ENCODE results near the gene SPATA31D4.
"Not testable (repeated sequence)": the region's sequence is repeated elsewhere in the genome, so short reads cannot be mapped to it uniquely, and the experiment has no call there.

Gene SPATA31D4

DNA sequence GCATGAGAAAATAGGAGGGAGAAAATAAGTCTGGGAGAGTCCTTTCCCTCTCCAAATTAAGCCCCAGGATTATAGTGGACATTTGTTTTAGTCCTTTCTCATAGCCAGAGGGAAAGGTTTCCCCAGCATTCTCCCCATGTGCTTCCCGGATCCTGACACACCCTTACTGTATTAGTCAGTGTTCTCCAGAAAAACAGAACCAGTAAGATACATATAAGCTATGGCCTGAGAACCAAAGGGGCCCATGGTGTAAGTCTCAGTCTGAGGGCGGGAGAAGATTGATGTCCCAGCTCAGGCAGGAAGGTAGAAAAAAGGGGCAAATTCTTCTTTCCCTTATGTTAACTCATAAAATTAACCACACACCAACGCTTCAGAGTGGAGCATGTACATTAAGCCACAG lies 25.6 kb upstream of the SPATA31D4 start:
- H3K36me3 ChIP-seq: no peaks in the 10 kb centered on the region

DNA sequence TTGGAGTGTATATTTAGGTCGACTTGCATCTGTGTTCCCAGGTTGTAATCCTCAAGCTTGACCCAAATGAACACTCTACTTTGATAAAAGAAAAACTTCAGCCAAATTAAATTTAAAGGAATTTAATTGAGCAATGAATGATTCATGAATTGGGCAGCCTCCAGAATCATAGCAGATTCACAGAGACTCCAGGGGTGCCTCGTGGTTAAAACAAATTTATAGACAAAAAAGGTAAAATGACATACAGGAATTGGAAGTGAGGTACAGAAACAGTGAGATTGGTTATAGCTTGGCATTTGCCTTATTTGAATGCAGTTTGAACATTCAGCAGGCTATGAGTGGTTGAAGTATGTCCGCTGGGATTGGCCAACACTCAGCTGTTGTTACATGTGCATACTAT lies 21.6 kb upstream of the SPATA31D4 start:
- no peak overlapping the region for H3K4me3 ChIP-seq
- H3K9me3 ChIP-seq: no peaks in the 10 kb centered on the region
- DNase-seq: no peak
- no peaks in the 10 kb centered on the region for H3K36me3 ChIP-seq
- H3K27me3 ChIP-seq: no peaks in the 10 kb centered on the region
- H3K27ac ChIP-seq: no peak overlapping the region
- H3K4me1 ChIP-seq: peaks cover 0 to 12% (median 0%) of the 10 kb centered on the region in 4 donors
- intact Hi-C loops (cut with DNase I; ENCODE audit: low total_unique reads): no loop called here
- TF ChIP-seq, protein P1, sequence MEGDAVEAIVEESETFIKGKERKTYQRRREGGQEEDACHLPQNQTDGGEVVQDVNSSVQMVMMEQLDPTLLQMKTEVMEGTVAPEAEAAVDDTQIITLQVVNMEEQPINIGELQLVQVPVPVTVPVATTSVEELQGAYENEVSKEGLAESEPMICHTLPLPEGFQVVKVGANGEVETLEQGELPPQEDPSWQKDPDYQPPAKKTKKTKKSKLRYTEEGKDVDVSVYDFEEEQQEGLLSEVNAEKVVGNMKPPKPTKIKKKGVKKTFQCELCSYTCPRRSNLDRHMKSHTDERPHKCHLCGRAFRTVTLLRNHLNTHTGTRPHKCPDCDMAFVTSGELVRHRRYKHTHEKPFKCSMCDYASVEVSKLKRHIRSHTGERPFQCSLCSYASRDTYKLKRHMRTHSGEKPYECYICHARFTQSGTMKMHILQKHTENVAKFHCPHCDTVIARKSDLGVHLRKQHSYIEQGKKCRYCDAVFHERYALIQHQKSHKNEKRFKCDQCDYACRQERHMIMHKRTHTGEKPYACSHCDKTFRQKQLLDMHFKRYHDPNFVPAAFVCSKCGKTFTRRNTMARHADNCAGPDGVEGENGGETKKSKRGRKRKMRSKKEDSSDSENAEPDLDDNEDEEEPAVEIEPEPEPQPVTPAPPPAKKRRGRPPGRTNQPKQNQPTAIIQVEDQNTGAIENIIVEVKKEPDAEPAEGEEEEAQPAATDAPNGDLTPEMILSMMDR (IDR thresholded peaks at IDR 0.05): no peak

More for the DNA sequence above, 25.6 kb upstream of the SPATA31D4 start:
- Histone ChIP-seq H3K27me3 (no peaks in the 10 kb centered on the region), H3K27ac (no peak overlapping the region), H3K9me3 (no peaks in the 10 kb centered on the region), H3K4me1 (peaks cover 0 to 25% (median 0%) of the 10 kb centered on the region in 4 donors), H3K4me3 (no peak overlapping the region)
- TF ChIP-seq, protein P1 (IDR thresholded peaks at IDR 0.05): no peak
- no peak for DNase-seq
- intact Hi-C loops (cut with DNase I; ENCODE audit: low total_unique reads): no loop called here

DNA sequence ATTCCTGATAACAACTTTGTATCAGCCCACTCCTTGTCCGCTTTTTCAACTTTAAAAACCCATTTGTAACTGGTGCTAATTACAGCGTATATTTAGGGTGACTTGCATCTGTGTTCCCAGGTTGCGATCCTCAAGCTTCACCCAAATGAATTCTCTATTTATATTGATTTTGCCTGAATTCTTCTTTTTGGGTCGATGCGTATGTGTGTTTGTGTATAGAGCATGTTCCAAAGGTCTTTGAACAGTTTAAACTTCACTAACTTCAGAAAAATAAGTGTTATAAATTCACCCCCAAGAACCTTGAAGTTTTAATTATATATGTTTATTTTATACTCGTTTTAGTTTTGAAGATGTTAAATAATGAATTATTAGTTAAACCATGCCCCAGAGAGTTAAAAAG lies 16.1 kb upstream of the SPATA31D4 start:
- no peak for DNase-seq
- Histone ChIP-seq H3K4me3 (no peak overlapping the region), H3K27ac (no peak overlapping the region), H3K36me3 (no peaks in the 10 kb centered on the region), H3K9me3 (no peaks in the 10 kb centered on the region), H3K27me3 (no peaks in the 10 kb centered on the region), H3K4me1 (no peaks in the 10 kb centered on the region)
- TF ChIP-seq, protein P1 (IDR thresholded peaks at IDR 0.05): no peak
- intact Hi-C loops (cut with DNase I; ENCODE audit: low total_unique reads): no loop called here

DNA sequence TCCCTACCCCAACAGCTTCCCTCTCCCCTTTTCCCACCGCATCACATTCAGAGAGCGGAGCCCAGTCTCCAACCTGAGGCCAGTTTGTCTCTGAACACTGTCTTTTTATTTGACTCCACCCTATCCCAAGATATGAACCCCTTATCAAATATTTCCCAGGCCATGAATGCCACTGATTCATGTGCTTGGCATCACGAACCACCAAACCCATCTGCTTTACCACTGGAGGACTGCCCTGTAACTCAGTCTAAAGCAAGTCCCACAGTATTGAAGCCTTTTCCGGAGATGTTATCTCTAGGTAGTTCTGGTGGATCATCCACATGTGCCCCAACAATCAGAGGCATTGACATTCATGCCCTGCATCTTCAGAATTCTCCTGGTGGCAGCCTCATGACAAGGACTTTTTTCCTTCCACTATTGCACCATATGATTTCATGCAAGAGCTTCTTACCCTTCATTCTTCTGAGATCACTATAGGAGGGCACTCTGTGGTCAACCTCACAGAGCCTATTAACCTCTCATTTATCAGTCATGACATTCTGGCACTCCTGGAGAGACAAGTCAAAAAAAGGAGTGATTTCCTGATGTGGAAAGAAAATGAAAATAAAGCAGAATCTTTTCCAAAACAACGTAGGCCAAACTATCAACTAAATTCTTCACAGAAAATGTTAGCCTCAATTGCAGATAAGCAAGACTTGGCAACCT lies 12.3 kb upstream of the SPATA31D4 start:
- no peaks in the 10 kb centered on the region for H3K36me3 ChIP-seq
- TF ChIP-seq, protein P1 (IDR thresholded peaks at IDR 0.05): no peak
- no peak for DNase-seq
- no peaks in the 10 kb centered on the region for H3K27me3 ChIP-seq
- H3K4me3 ChIP-seq: no peak overlapping the region
- intact Hi-C loops (cut with DNase I; ENCODE audit: low total_unique reads): no loop called here
- no peak overlapping the region for H3K27ac ChIP-seq
- no peaks in the 10 kb centered on the region for H3K9me3 ChIP-seq
- H3K4me1 ChIP-seq: no peaks in the 10 kb centered on the region

DNA sequence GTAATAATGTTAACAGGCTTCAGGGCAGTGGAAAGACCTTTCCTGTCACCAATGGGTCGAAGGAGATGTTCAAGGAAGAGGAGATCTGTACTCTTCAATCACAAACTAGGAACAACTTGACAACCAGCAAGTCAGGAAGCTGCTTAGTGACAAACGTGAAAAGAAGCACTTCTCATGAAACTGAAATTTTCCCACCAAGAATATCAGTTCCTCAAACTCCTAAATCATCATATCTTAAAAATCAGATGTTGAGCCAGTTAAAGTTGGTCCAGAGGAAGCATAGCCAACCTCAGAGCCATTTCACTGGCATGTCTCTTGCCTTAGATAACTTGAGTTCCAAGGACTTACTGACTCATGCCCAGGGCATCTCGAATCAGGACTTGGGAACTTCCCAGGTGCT lies 9.7 kb upstream of the SPATA31D4 start:
- H3K4me1 ChIP-seq; intact Hi-C loops (cut with DNase I; ENCODE audit: low total_unique reads); H3K4me3 ChIP-seq: not testable (repeated sequence)

DNA sequence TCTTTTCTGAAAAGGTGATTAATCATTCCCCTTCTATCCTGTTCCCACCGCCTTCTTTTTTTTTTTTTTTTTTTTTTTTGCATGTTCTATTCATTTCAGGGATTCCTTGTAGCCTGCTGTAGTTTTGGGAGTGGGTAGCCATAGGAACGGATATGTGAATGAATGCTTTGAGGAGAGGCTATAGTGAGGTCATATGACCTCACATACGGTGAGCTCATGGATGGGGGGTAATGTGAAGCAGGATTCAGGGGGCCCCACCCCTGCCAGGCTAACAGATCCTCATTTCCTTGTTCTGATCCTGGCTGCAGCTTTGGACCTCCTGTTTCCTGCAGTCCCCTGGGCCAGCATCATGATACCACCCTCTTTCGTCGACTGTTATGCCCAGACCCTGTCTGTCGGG lies 1.9 kb downstream of the SPATA31D4 start:
- intact Hi-C loops (cut with DNase I; ENCODE audit: low total_unique reads); H3K4me3 ChIP-seq; H3K9me3 ChIP-seq; H3K36me3 ChIP-seq; H3K27me3 ChIP-seq; DNase-seq; H3K4me1 ChIP-seq; H3K27ac ChIP-seq: not testable (repeated sequence)

More for the DNA sequence above, 9.7 kb upstream of the SPATA31D4 start:
- not testable (repeated sequence) for H3K27ac ChIP-seq, H3K27me3 ChIP-seq, H3K36me3 ChIP-seq, H3K9me3 ChIP-seq, DNase-seq

DNA sequence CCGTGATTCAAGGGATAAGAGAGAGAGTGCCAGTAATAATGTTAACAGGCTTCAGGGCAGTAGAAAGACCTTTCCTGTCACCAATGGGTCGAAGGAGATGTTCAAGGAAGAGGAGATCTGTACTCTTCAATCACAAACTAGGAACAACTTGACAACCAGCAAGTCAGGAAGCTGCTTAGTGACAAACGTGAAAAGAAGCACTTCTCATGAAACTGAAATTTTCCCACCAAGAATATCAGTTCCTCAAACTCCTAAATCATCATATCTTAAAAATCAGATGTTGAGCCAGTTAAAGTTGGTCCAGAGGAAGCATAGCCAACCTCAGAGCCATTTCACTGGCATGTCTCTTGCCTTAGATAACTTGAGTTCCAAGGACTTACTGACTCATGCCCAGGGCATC lies 5.3 kb downstream of the SPATA31D4 start:
- H3K4me1 ChIP-seq; H3K27ac ChIP-seq; H3K36me3 ChIP-seq; DNase-seq; H3K9me3 ChIP-seq; H3K4me3 ChIP-seq; intact Hi-C loops (cut with DNase I; ENCODE audit: low total_unique reads); H3K27me3 ChIP-seq: not testable (repeated sequence)

DNA sequence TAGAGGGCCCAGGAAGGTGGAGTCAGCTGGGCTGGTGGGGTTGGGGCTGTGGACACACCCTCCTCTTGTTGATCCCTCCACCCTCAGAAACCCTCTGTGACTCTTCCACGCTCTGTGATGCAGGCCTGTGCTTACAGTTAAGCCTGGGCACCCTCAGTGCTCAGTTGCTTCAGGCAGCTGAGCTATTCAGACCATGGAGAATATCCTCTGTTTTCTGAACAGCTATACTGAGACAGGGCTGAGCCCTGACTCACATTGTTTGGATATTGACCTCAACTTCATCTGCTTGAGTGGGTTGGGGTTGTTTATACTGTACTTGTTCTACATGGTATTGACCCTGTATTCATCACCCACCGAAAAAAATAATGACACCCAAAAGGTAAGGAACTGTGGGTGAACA lies 15.2 kb downstream of the SPATA31D4 start, which contains the start of gene SPATA31D3:
Gene SPATA31D3 (plus strand): TSS at position 108 of the 400 bp plus-strand sequence. CDS start 86 bp downstream, at position 194.
- intact Hi-C loops (cut with DNase I; ENCODE audit: low total_unique reads); H3K36me3 ChIP-seq; H3K9me3 ChIP-seq; H3K4me3 ChIP-seq; DNase-seq; H3K4me1 ChIP-seq; H3K27me3 ChIP-seq; H3K27ac ChIP-seq: not testable (repeated sequence)

DNA sequence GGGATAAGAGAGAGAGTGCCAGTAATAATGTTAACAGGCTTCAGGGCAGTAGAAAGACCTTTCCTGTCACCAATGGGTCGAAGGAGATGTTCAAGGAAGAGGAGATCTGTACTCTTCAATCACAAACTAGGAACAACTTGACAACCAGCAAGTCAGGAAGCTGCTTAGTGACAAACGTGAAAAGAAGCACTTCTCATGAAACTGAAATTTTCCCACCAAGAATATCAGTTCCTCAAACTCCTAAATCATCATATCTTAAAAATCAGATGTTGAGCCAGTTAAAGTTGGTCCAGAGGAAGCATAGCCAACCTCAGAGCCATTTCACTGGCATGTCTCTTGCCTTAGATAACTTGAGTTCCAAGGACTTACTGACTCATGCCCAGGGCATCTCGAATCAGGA lies 20.4 kb downstream of the SPATA31D4 start:
- H3K9me3 ChIP-seq; H3K4me3 ChIP-seq; H3K36me3 ChIP-seq; DNase-seq; intact Hi-C loops (cut with DNase I; ENCODE audit: low total_unique reads); H3K4me1 ChIP-seq; H3K27me3 ChIP-seq; H3K27ac ChIP-seq: not testable (repeated sequence)

All from tibial artery (tissue), 4 donors.